Measurements from ENCODE around the gene CUEDC1.
A peak's percentile ranks its signal among the peaks of the same experiment; 100 is the strongest.

The CUEDC1 gene

DNA sequence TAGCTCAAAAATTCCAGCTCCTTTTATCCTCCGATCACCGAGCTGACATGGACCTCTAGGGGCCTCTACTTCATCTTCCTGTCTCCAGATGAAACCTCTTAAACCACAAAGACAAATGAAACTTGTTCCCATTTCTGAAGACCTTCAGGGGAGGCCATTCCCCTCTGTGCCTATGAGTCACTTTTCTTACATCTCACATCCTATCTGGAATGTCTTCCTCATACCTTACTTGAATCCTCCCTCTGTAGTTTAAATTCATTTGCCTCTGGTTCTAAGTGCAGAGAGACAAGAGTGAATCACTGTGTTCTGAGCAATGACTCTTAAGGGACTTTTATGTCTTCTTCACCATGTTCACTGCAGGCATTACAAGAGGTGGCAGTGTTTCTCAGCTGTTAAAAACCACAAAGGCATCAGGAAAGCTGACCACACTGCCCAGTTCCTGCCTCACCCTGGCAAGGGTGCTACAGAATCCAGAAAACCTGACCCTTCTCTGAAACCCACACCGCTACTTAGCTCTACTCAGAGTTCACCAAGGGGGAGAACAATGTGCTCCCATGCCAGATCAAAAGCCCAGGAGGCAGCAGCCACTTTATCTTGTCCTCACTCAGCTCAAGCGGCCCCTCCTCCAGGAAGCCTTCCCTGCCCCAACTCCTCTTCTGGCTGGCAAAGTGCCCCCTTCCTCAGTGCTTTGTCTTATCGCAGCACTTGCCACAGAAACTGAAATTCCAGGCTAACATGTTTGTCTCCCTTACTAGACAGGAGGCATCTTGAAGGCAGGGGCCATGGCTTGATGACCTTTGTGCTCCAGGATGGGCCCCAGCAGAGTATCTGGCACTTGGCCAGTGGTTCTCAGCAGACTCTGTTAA lies 6.4 kb downstream of the CUEDC1 start:
- Histone ChIP-seq H3K4me2 (ENCODE audit: low read length) (peak overlapping the region; percentile 8; the same call in 1 of the 2 replicates), H4K20me1 (ENCODE audit: insufficient read depth, low read length) (no peaks in the 10 kb centered on the region), H3K36me3 (replicated peaks; ENCODE audit: low read depth, low read length) (no peaks in the 10 kb centered on the region), H3K27me3 (ENCODE audit: low read depth, low read length) (peaks cover 43% of the 10 kb centered on the region), H3K4me3 (ENCODE audit: low read length) (no peak overlapping the region), H3K9me3 (ENCODE audit: insufficient read depth, low read length) (no peaks in the 10 kb centered on the region), H3K79me2 (ENCODE audit: low read length) (no peaks in the 10 kb centered on the region), H3K4me1 (ENCODE audit: low read length) (peaks cover 53% of the 10 kb centered on the region), H3K9ac (ENCODE audit: low read length) (no peak overlapping the region), H3K27ac (ENCODE audit: low read length) (no peak overlapping the region), H2AFZ (ENCODE audit: low read depth, low read length) (no peak overlapping the region)
- no peak for TF ChIP-seq EZH2phosphoT487 (IDR thresholded peaks at IDR 0.05; ENCODE audit: low read depth)
- TF ChIP-seq, protein P1, sequence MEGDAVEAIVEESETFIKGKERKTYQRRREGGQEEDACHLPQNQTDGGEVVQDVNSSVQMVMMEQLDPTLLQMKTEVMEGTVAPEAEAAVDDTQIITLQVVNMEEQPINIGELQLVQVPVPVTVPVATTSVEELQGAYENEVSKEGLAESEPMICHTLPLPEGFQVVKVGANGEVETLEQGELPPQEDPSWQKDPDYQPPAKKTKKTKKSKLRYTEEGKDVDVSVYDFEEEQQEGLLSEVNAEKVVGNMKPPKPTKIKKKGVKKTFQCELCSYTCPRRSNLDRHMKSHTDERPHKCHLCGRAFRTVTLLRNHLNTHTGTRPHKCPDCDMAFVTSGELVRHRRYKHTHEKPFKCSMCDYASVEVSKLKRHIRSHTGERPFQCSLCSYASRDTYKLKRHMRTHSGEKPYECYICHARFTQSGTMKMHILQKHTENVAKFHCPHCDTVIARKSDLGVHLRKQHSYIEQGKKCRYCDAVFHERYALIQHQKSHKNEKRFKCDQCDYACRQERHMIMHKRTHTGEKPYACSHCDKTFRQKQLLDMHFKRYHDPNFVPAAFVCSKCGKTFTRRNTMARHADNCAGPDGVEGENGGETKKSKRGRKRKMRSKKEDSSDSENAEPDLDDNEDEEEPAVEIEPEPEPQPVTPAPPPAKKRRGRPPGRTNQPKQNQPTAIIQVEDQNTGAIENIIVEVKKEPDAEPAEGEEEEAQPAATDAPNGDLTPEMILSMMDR (IDR thresholded peaks at IDR 0.05; ENCODE audit: low read depth, low read length): peak; percentile 28

DNA sequence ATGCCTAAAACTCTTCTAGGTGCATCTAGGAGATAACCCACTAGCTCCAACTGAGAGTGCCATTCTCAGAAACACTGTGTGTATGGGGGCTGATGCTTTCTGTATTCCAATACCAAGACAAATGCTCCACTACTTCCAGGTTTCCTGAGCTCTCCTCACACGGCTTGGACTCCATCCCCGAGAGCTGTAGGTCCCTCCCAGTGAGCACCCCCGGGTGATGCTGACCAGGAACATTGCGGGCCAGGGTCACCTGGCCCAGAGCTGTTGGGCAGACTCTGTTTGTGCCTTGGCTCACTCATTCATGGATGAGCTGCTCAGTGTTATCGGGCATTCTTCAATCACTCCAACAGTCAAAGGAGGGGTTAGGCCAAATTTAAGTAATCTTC lies 7.0 kb downstream of the CUEDC1 start:
- Histone ChIP-seq H3K4me2 (ENCODE audit: low read length) (peak overlapping the region; percentile 8; the same call in 1 of the 2 replicates), H3K9me3 (ENCODE audit: insufficient read depth, low read length) (no peaks in the 10 kb centered on the region), H3K36me3 (replicated peaks; ENCODE audit: low read depth, low read length) (no peaks in the 10 kb centered on the region), H3K27ac (ENCODE audit: low read length) (no peak overlapping the region), H3K4me1 (ENCODE audit: low read length) (peaks cover 59% of the 10 kb centered on the region), H4K20me1 (ENCODE audit: insufficient read depth, low read length) (no peaks in the 10 kb centered on the region), H3K9ac (ENCODE audit: low read length) (no peak overlapping the region), H3K27me3 (ENCODE audit: low read depth, low read length) (peaks cover 43% of the 10 kb centered on the region), H3K79me2 (ENCODE audit: low read length) (no peaks in the 10 kb centered on the region), H3K4me3 (ENCODE audit: low read length) (no peak overlapping the region), H2AFZ (ENCODE audit: low read depth, low read length) (no peak overlapping the region)
- TF ChIP-seq, protein P1 (IDR thresholded peaks at IDR 0.05; ENCODE audit: low read depth, low read length): no peak
- no peak for TF ChIP-seq EZH2phosphoT487 (IDR thresholded peaks at IDR 0.05; ENCODE audit: low read depth)

DNA sequence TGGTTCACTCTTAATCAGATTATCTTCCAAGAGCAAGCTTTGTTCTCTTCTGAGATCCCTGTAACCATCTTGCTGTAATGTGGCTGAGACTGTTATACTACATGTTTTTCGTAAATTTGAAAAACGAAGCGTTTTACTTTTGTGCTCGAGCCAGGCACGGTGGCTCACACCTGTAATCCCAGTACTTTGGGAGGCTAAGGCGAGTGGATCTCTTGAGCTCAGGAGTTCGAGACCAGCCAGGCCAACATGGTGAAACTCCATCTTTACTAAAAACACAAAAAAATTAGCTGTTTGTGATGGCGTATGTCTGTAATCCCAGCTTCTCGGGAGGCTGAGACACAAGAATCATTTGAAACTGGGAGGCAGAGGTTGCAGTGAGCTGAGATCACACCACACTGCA lies 7.8 kb downstream of the CUEDC1 start:
- Histone ChIP-seq H3K27ac (ENCODE audit: low read length) (no peak overlapping the region; the same call in 1 of the 2 replicates), H3K79me2 (ENCODE audit: low read length) (no peaks in the 10 kb centered on the region), H3K4me3 (ENCODE audit: low read length) (peak overlapping the region; percentile 66), H4K20me1 (ENCODE audit: insufficient read depth, low read length) (no peaks in the 10 kb centered on the region), H3K9ac (ENCODE audit: low read length) (peak overlapping the region; percentile 28; the same call in 1 of the 2 replicates), H3K27me3 (ENCODE audit: low read depth, low read length) (peaks cover 38% of the 10 kb centered on the region), H3K36me3 (replicated peaks; ENCODE audit: low read depth, low read length) (no peaks in the 10 kb centered on the region), H3K9me3 (ENCODE audit: insufficient read depth, low read length) (no peaks in the 10 kb centered on the region), H2AFZ (ENCODE audit: low read depth, low read length) (no peak overlapping the region), H3K4me1 (ENCODE audit: low read length) (peaks cover 62% of the 10 kb centered on the region), H3K4me2 (ENCODE audit: low read length) (peak overlapping the region; percentile 78)
- no peak for TF ChIP-seq EZH2phosphoT487 (IDR thresholded peaks at IDR 0.05; ENCODE audit: low read depth)
- TF ChIP-seq, protein P1 (IDR thresholded peaks at IDR 0.05; ENCODE audit: low read depth, low read length): no peak

DNA sequence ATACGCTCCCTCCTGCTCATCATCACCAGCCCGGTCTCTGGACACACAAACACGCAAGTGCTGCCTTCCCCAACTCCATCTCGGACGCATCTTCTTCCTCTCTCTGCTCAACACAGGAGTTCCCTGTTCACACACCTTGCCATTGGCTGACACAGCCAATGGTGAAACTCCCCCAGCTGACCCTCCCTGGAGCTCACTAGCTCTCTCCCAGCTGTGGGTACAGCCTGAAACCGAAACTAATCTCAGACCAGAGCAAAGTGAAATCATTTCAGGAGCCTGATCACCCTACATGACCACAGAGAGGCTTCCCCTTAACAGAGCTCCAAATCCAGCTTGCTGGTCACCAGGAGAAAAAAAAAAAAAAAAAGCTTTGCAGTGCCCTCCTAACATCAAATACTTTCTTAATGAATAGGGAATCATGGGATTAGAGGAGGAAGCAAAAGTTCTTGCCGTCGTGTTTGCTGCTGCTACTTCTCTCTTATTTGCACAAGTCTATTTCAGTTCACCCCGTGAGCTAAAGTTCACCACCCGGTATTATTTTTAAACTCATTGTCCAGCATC lies 8.3 kb downstream of the CUEDC1 start:
- peak overlapping the region; percentile 66 for H3K4me3 ChIP-seq (ENCODE audit: low read length)
- H2AFZ ChIP-seq (ENCODE audit: low read depth, low read length): no peak overlapping the region
- H3K27ac ChIP-seq (ENCODE audit: low read length): no peak overlapping the region; the same call in 1 of the 2 replicates
- peaks cover 39% of the 10 kb centered on the region for H3K27me3 ChIP-seq (ENCODE audit: low read depth, low read length)
- peak overlapping the region; percentile 78 for H3K4me2 ChIP-seq (ENCODE audit: low read length)
- peaks cover 66% of the 10 kb centered on the region for H3K4me1 ChIP-seq (ENCODE audit: low read length)
- H3K9ac ChIP-seq (ENCODE audit: low read length): peak overlapping the region; percentile 28
- no peaks in the 10 kb centered on the region for H3K79me2 ChIP-seq (ENCODE audit: low read length)
- H4K20me1 ChIP-seq (ENCODE audit: insufficient read depth, low read length): no peaks in the 10 kb centered on the region
- TF ChIP-seq EZH2phosphoT487 (IDR thresholded peaks at IDR 0.05; ENCODE audit: low read depth): no peak
- TF ChIP-seq, protein P1 (IDR thresholded peaks at IDR 0.05; ENCODE audit: low read depth, low read length): no peak; the same call in 1 of the 2 replicates
- no peaks in the 10 kb centered on the region for H3K36me3 ChIP-seq (replicated peaks; ENCODE audit: low read depth, low read length)
- H3K9me3 ChIP-seq (ENCODE audit: insufficient read depth, low read length): no peaks in the 10 kb centered on the region

All from OCI-LY3 (cell line).